ENCODE measurements around the gene ADAMTS17.

The ADAMTS17 gene

DNA sequence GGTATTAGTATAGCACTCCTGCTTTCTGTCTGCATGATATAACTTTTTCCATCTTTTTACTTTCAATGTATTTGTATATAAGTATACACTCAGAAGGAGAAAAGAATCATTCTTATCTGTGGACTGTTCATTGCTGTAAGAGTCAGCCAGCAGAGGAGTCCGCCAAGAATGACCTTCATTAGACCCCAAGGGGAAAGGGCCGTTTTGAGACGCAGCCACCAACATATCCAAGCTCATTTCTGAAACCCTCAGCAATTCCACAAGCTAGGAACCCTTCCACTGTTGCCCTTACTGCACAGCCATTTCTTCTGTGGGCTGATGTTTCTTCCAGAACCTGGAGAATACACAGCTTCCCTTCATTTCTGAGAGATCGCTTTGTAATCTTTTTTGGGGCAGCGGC lies 301.8 kb downstream of the ADAMTS17 start:
- no peak for DNase-seq

DNA sequence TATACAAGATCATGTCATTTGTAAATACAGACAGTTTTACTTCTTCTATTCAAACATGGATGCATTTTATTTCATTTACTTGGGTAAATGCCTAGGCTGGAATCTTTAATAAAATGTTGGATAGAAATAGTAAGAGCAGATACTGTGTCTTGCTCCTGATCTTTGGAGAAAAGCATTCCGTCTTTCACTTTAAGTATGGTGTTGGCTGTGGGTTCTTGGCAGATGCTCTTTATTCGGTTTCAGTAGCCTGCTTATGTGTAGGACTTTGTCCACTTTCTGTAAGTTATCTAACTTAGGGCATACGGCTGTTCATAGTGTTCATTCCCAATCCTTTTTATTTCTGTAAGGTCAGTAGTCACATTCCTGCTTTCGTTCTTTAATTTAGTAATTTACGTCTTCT lies 303.0 kb downstream of the ADAMTS17 start:
- DNase-seq: no peak

DNA sequence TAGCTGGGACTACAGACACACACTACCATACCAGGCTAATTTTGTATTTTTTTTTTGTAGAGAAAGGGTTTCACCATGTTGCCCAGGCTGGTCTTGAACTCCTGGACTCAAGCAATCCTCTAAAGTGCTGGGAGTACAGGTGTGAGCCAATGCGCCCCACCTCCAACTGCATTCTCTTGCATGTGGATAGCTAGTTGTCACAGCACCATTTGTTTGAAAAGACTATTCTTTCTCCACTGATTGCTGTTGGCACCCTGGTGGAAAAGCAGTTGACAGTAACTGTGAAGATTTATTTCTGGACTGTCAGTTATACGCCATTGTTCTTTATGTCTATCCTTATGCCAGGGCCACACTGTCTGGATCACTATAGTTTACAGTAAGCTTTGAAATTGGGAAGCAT lies 303.9 kb downstream of the ADAMTS17 start:
- no peak for DNase-seq

DNA sequence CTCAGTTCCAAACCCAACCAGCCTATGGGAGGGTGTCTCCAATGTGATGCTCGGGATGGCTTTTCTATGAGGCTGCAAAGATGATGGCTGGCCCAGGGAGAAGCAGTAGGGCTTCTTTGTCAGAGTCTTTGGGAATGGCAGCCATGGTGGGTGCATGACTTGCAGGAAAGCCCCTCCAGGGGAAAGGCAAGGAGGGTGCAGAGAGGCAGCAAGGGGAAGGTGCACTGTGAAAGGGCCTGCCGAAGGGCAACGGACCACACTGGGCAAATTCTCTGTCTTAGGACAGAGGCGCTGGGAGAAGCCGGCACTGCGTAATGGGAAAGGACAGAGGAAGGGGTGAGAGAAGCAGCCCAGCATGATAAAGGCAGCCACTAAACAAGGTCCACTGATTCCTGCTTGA lies 305.8 kb downstream of the ADAMTS17 start:
- no peak for DNase-seq

DNA sequence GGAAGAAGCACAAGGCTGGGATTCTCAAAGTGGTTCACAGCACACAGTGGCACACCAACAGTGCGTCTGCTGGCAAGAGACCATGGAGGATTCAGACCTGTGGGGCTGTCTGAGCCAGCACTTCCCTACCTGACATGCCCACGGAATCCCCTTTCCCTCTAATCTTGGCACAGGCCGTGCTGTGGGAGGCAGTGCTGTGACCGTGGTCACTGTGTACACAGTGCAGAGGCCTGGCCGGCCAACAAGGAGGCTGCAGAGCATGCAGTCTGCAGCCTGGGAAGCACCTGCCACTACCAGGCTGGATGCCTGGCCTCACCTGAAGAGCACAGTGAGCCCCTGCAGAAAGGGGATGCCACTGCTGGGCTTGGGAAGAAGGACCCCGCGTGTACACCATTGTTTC lies 307.6 kb downstream of the ADAMTS17 start:
- DNase-seq: no peak

DNA sequence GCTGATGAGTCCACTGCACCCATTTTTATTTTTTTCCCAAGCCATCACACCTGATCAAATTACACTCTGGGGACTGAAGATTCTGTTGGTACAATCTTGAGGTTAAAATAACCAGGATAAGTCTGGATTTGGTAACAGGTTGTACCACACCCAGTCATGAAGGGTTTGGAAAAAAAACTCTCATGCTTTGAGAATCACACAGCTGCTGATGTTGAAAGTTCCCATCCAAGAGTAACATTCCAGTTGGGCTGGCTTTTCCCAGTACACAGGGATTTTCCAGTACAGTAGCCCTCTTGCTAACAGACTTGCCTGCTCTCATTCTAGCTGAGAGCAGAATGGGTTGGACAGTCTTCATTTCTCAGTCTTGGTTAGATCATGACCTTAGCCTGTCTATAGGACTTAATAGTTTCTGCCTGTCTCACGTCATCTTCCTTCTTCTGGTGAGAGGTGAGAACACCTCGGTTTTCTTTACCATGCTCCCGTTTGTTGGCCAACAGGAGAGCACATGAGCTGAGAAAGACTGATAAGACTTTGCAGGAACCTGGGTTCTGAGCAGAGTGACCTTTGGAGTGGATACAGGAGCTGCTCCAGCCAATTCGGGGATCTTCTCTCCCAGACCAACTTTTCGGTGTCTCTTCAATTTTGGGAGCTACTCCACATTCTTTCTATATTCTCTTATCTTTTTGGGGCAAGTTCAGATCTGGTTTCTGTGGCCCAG lies 308.5 kb downstream of the ADAMTS17 start:
- no peak for DNase-seq

DNA sequence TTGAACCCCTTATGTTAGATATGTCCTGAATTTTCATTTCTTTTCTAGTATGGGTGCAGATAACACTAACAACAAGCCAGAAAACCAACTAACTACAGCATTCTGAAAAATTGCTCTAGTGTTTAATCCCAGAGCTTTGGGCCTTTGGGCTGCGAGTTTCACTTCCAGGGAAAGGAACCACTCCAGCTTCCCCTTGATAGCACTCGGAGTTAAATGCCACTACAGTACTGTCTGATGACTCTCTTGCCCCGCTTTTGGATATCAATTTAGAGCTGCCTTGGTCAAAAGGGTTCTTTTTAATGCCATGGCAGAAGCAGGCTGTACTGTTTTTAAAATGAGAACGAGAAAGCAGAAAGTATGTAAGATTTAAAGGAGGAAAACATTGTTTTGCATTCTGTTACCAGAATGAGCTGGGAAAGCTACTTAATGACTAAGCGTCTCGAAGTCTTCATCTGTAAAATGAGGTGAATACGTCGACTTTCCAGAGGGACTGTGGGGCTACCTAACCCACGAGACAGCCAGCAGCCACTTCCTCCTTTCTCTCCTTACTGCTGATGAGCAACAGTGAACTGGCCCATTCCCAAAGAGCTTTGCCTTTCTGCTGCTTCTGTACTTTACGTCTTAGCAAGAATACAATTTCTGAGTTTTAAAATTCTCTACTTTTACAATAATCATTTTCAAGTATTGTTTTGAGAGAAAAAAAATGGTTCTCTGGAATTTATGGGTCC lies 309.3 kb downstream of the ADAMTS17 start:
- DNase-seq: no peak

DNA sequence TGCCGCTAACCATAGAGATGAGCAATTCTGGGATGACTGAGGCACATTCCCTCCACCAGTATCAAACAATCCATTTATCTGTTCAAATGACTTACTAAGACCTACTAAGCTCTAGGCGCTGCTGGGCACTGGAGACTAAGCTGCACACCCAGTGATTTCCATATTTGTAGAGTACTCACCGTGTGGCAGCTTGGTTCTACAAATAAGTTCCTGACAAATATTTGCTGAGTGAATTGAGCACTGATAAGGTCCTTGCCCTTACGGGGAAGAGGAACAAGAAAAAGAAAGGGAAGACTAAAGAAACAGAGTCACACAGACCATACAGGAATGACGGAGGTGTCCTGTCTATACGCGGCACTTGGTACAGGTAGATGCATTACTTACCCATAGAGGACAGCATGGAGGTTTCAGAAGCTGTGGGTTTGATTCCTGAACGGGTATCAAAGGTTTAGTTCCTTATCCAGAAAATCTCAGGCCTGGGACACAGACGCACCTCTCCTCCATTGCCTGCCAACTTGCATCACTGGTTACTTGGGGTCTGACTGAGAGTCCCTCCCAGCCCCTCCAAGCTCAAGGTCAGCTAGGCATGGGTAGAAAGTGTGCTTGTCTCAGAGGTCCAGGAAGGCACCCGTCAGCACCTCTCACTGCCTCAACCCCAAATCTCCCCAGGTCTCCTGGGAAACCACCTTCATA lies 310.0 kb downstream of the ADAMTS17 start:
- DNase-seq: no peak

DNA sequence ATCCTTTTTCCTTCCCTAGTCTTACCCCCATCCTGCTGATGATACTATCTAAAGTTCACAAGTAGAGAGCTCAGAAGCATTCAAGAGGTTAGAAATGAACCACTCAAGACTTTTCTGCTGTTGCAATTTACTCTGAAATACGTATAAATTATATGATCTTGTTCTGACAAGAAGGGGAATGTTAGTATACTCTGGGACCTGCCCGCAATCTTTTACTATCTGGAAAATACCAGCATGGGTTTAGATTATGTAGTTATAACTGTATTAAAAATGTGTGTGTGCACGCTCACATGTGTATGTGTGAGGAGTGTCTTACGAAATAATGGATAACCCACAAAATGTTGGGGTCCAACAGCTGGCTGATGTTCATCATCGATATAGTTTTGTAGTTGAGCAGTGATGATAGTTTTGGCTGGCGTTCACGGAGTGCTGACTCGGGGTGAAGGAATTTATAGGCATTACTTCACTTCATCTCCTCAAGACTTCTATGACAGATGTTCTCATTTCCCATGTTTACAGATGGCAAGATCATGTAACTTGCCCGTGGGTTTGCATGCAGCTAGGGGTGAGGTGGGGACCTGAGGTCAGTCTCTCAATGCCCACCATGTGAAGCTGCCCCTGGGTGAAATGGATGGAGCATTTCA lies 311.1 kb downstream of the ADAMTS17 start:
- DNase-seq: no peak

DNA sequence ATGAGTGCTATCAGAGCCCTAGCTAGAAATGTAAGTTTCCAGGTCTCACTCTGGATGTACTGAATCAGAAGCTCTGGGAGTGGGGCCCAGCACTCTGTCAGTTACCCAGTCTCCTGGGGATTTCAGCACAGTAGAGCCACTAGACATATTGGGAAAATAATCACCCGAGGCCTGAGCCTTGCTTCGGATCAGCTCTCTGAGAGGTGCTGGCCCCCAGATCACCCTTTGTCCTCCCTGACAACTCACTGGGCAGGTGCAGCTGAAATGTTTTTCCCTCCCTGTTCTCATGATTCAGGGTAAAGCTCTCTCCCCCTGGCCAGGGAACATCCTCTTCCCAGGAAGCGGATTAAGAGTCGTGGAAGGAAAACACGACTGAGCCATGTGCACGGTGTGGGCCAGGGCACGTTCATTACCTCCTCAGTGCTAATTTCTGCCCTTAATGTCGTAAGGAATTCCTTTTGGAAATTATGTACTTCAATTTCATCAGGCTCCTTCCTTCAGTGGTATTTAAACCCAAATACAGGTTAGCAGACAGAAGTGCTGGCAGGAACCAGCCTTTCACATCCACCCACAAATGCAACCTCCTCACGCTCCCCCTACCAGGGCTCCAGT lies 311.8 kb downstream of the ADAMTS17 start:
- DNase-seq: no peak

DNA sequence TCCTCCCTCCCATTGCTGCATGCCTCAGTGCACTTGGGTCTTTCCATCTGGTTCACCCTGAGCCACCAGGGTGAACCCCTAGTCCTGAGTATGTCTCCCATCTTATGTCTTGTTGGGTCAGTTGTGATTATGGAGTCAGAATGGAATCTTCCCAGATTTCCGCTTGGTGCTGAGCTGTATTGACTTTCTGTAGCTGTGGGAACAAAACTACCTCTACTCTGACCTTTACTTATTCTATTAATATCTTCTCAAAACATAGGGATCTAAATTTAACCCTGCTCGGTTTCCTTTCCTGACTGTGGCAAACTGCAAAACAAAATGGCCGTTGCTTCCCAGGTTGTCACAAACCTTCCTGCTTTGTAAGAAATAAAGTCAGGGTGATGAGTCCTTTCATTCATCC lies 312.7 kb downstream of the ADAMTS17 start:
- no peak for DNase-seq

DNA sequence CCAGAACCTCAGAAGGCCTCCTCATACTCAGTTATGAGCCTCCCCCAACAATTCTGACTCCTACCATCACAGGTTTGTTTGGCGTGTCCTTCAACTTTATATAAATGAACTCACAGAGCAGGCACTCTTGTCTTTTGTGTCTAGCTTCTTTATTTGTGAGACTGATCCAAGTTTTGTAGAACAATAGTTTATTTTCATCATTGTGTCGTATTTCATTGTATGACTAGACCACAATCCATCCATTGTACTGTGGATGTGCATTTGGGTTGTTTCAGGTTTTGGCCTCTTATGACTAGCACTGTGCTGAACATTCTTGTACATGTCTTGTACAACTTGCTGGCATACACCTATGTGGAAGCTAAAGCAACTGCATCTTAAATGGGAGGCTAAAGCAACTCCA lies 315.7 kb downstream of the ADAMTS17 start:
- no peak for DNase-seq

DNA sequence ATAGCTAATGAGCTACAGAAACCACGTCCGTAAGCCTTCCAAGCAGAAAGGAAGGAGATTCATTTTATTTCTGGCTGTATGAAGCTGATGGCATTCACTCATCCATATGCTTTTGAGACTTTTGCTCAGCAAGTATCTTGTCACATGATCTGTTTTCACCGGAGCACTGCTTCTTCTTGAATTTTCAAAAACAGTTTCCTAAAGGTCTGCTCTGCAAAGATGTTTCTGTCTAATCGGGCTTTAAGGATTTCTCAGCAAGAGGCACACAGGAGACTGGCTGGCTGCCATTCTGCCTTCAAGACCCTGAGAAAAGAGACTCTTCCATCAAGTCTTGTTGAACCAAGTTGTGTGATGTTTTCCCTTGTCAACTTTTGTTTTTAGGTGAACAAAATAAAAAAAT lies 319.0 kb downstream of the ADAMTS17 start:
- no peak for DNase-seq

DNA sequence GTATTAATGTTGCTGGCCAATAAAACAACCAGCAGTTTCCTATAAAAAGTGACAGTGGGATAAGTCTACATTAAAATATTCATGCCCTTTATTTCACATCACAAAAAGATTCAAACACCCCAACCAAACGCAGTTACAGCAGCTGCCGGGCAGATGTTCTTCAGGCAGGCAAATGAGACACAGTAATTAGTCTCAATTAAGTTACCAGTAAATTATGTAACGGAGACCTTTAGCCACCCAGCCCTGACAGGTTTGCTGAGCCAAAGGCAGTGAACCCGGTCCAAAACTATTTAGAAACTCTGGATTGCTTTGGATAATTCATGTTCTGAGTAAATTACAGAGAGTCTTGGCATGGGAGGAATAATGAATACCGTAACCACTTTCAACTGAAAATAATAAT lies 319.4 kb downstream of the ADAMTS17 start:
- no peak for DNase-seq

DNA sequence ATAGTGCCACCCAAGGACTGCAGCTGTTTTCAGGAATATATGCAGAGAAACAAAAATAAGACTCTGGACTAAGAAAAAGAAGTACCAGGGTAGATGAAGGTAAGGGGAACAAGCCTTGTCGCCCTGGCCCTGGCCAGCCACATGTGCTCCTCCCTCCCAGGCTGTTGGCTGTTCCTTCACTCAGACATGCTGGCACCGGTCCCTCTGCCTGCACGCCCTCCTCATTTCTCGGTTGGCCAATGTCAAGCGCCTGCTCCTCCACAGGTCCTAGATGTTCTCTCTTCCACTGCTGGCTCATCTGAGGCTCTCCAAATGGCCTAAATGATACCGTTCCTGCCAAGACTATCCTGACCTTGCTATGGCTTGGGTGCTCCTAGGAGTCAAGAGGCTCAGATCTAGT lies 320.1 kb downstream of the ADAMTS17 start:
- DNase-seq: no peak

DNA sequence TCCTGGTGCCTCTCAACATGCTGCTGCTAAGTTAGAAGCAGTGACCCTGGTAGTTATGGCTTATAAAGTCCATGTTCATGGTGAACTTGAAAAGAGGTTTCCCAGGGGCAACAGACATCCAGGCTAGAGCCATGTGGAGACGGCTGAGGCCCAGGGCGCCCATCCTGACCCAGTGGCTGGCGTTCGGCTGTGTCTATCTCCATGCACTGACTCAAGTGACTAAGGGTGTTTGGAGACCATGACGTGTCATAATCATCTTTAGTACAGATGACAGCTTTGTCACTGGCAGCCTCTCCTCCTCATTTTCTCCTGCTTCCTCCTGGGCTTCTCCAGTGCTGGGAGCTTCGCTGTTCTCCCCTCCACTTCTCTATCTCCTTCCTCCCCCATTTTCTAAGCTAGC lies 321.2 kb downstream of the ADAMTS17 start:
- DNase-seq: no peak

DNA sequence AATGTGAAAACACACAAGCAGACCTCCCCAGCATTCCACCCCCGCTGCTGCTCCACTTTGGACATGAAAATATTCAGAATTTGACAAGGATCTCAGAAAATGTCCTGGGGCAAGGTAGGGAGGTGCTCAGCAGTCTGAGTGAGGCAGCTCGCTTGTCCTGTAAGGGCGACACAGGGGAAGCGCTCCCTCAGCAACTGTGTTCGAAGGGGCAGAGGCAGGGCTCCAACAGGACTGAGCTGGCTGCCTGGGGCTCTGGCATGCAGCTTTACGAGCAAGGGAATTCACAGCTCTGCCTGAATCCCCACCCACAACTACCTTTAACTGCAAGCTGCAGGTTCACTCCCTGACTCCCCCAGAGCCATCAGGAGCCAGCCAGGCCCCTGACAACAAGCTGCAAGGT lies 321.6 kb downstream of the ADAMTS17 start:
- DNase-seq: no peak

DNA sequence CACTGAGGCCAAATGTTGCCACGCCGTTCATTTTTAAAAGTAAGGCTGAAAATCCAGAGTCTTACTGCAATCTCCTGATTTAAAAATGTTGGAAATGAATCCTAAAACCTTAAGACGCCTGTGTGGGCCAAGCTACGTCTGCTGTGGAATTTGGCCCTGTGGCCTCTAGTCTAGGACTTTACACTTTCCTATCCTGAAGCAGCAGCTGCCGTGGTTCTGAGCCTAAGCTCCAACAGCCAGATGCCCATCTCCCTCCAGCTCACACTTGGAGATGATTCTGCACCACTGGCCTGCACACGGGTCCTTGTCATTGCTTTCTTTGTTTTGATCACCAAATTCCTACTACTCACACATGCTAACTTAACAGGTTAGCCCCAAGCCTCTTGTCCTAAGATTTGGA lies 322.2 kb downstream of the ADAMTS17 start:
- DNase-seq: no peak

DNA sequence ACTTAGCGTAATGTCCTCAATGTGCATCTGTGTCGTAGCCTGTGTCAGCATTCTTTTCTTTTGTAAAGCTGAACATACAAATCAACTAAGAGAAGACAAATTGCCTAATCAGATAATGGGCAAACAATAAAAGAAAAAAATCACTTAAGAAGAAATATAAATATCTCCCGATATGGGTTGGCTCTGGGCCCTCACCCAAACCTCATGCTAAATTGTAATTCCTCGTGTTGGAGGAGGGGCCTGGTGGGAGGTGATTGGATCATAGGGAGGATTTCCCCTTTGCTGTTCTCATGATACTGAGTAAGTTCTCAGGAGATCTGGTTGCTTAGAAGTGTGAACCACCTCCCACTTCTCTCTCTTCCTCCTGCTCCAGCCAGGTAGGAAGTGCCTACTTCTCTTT lies 323.6 kb downstream of the ADAMTS17 start:
- DNase-seq: no peak

DNA sequence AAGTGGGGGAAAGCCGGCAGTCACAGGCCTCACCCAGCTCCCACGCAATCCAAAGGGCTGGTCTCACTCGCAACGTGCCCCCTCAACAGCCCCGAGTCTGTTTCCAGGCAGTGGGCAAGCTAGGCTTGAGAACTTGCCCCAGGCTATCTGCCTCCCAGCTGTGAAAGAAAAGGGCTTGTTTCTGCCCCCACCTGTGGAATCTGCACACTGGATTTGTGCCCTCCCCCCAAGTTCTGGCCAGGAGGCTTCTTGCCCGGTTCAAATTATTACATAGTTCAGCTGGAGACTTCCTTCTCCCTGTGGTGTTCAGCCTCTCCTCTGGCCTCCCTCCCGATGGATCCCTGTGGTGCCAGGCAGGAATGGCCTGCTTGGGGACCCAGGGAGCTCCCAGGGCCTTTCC lies 324.6 kb downstream of the ADAMTS17 start:
- DNase-seq: no peak

DNA sequence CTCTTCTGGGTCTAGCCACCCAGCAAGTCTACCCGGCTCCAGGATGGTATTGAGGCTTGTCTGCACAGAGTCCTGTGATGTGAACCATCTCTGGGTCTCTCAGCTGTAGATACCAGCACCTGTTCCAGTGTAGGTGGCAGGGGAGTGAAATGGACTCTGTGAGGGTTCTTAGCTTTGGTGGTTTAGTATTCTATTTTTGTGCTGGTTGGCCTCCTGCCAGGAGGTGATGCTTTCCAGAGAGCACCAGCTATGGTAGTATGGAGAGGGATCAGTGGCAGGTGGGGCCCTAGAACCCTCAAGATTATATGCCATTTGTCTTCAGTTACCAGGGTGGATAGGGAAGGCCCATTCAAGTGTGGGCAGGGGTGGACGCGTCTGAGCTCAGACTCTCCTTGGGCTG lies 325.1 kb downstream of the ADAMTS17 start:
- no peak for DNase-seq

DNA sequence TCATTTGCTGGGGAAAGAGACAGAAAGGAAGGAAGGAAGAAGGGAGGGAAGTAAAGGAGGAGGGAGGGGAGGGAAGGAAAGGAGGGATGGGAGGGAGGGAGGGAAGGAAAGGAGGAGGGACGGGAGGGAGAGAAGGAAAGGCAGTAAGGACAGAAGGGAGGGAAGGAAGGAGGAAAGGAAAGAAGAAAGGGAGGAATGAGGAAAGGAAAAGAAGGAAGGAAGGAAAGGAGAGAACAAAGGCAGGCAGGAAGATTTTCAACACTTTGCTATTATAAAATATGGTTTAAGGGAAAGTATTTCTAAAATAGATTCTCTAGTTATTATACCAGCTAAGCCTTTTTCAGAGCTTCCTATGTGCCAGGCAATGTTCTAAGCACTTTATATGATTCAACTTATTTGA lies 330.5 kb downstream of the ADAMTS17 start:
- DNase-seq: no peak

DNA sequence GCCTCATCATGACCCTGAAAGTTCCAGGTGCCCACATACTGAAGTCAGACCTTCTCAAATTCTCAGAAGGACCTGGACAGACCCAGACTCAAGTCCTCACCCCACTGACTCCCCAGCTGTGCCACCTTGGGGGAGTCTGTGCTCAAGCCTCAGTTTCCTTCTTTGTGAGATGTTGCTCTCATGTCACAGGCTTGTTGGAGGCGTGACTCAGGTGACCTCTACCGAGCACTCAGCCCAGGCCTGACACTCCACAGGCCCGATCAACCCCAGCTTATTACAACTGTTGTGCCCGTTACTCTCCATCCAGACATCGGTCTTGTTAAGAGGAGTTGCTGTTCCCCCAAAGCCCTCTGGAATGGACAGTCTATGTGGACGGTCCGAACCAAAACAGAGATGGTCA lies 332.4 kb downstream of the ADAMTS17 start:
- no peak for DNase-seq

Data from activated effector memory CD4-positive, alpha-beta T cell treated with anti-CD3 and anti-CD28 coated beads, Interleukin-2, amount 50 U/mL, for 16 hours (primary cell).